ENCODE data around the gene RASAL2. TPM values are rescaled to one million over a fixed set of nuclear protein-coding genes. Genes with fewer than 3 reads are reported as not detected.

Gene RASAL2
- total and polyA plus RNA-seq, 2 experiments from 2014 or later: 16.0 to 42.2 TPM

DNA sequence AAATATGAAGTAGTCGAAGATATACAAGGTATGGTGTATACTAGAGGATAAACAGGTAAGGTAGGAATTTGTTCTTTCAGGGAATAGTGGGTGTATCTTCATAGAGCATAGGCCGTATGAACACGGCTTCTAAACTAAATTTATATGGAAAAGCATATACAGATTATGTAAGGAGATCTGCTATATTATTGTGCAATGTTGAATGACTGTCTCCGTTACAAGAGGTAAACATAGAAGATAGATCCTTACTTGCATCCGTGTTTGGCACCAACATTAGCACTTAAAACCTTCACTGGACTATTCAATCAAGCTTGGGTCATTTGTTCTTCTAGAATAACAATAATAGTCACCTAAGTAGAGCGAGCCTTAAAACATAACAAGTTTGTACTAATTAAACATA lies 357.0 kb downstream of the RASAL2 start:
- H3K36me3 Mint-ChIP-seq (ENCODE audit: low read depth): no peaks in the 10 kb centered on the region
- no peak overlapping the region for H3K27ac Mint-ChIP-seq
- Histone ChIP-seq H3K4me2 (no peak overlapping the region), H3K27me3 (ENCODE audit: insufficient read depth) (no peaks in the 10 kb centered on the region), H4K20me1 (replicated peaks; ENCODE audit: insufficient read depth) (no peaks in the 10 kb centered on the region), H3K4me1 (ENCODE audit: insufficient read depth) (0 out of 2 replicates have a peak, but pooled peaks cover 3% of the 10 kb centered on the region), H2AFZ (no peak overlapping the region), H3K9me2 (ENCODE audit: insufficient read depth) (no peaks in the 10 kb centered on the region), H3K36me3 (ENCODE audit: insufficient read depth) (peaks cover 4% of the 10 kb centered on the region), H3K27ac (ENCODE audit: low read depth) (no peak overlapping the region), H3K4me3 (no peak overlapping the region), H3K79me2 (replicated peaks; ENCODE audit: insufficient read depth) (no peaks in the 10 kb centered on the region), H3F3A (replicated peaks; ENCODE audit: low read depth) (no peaks in the 10 kb centered on the region)
- H3K4me1 Mint-ChIP-seq: no peaks in the 10 kb centered on the region; the same call in 1 of the 3 replicates
- DNase-seq (ENCODE audit: low spot score): no peak
- ATAC-seq: no peak
- TF ChIP-seq POLR2AphosphoS5 (IDR thresholded peaks at IDR 0.05; ENCODE audit: low read depth) (no peak), EZH2phosphoT487 (IDR thresholded peaks at IDR 0.05; ENCODE audit: unreplicated experiment) (no peak)
- TF ChIP-seq, protein P1, sequence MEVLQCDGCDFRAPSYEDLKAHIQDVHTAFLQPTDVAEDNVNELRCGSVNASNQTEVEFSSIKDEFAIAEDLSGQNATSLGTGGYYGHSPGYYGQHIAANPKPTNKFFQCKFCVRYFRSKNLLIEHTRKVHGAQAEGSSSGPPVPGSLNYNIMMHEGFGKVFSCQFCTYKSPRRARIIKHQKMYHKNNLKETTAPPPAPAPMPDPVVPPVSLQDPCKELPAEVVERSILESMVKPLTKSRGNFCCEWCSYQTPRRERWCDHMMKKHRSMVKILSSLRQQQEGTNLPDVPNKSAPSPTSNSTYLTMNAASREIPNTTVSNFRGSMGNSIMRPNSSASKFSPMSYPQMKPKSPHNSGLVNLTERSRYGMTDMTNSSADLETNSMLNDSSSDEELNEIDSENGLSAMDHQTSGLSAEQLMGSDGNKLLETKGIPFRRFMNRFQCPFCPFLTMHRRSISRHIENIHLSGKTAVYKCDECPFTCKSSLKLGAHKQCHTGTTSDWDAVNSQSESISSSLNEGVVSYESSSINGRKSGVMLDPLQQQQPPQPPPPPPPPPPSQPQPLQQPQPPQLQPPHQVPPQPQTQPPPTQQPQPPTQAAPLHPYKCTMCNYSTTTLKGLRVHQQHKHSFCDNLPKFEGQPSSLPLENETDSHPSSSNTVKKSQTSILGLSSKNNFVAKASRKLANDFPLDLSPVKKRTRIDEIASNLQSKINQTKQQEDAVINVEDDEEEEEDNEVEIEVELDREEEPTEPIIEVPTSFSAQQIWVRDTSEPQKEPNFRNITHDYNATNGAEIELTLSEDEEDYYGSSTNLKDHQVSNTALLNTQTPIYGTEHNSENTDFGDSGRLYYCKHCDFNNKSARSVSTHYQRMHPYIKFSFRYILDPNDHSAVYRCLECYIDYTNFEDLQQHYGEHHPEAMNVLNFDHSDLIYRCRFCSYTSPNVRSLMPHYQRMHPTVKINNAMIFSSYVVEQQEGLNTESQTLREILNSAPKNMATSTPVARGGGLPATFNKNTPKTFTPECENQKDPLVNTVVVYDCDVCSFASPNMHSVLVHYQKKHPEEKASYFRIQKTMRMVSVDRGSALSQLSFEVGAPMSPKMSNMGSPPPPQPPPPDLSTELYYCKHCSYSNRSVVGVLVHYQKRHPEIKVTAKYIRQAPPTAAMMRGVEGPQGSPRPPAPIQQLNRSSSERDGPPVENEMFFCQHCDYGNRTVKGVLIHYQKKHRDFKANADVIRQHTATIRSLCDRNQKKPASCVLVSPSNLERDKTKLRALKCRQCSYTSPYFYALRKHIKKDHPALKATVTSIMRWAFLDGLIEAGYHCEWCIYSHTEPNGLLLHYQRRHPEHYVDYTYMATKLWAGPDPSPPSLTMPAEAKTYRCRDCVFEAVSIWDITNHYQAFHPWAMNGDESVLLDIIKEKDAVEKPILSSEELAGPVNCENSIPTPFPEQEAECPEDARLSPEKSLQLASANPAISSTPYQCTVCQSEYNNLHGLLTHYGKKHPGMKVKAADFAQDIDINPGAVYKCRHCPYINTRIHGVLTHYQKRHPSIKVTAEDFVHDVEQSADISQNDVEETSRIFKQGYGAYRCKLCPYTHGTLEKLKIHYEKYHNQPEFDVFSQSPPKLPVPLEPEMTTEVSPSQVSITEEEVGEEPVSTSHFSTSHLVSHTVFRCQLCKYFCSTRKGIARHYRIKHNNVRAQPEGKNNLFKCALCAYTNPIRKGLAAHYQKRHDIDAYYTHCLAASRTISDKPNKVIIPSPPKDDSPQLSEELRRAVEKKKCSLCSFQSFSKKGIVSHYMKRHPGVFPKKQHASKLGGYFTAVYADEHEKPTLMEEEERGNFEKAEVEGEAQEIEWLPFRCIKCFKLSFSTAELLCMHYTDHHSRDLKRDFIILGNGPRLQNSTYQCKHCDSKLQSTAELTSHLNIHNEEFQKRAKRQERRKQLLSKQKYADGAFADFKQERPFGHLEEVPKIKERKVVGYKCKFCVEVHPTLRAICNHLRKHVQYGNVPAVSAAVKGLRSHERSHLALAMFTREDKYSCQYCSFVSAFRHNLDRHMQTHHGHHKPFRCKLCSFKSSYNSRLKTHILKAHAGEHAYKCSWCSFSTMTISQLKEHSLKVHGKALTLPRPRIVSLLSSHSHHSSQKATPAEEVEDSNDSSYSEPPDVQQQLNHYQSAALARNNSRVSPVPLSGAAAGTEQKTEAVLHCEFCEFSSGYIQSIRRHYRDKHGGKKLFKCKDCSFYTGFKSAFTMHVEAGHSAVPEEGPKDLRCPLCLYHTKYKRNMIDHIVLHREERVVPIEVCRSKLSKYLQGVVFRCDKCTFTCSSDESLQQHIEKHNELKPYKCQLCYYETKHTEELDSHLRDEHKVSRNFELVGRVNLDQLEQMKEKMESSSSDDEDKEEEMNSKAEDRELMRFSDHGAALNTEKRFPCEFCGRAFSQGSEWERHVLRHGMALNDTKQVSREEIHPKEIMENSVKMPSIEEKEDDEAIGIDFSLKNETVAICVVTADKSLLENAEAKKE (CRISPR knock-in tag; IDR thresholded peaks at IDR 0.05): no peak
- no peaks in the 10 kb centered on the region for H3K9me3 Mint-ChIP-seq
- no peaks in the 10 kb centered on the region for H3K27me3 Mint-ChIP-seq (ENCODE audit: insufficient read depth, low read depth, poor library complexity)
- H3K4me3 Mint-ChIP-seq: no peak overlapping the region

DNA sequence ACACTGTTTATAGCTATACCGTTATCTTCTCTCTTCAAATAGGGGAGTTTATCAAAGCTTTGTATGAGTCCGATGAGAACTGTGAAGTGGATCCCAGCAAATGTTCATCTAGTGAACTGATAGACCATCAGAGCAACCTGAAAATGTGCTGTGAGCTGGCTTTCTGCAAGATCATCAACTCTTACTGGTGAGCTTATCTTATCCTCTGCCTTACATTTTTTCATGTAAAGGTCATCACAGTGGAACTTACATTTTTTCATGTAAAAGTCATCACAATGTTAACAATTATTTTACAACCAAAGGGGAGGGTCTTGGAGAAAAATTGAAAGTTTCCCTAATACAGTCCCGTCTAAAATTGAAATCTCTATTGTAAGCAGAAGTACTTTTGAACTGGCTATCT lies 357.6 kb downstream of the RASAL2 start:
- H2AFZ ChIP-seq: no peak overlapping the region
- H3K27ac ChIP-seq (ENCODE audit: low read depth): no peak overlapping the region
- H3K9me2 ChIP-seq (ENCODE audit: insufficient read depth): no peaks in the 10 kb centered on the region
- no peaks in the 10 kb centered on the region for H3K79me2 ChIP-seq (replicated peaks; ENCODE audit: insufficient read depth)
- Mint-ChIP-seq H3K36me3 (ENCODE audit: low read depth) (no peaks in the 10 kb centered on the region), H3K9me3 (no peaks in the 10 kb centered on the region), H3K4me1 (peaks cover 4% of the 10 kb centered on the region; the same call in 2 of the 3 replicates), H3K27ac (no peak overlapping the region), H3K27me3 (ENCODE audit: insufficient read depth, low read depth, poor library complexity) (no peaks in the 10 kb centered on the region), H3K4me3 (no peak overlapping the region)
- no peak for DNase-seq (ENCODE audit: low spot score)
- H3K4me2 ChIP-seq: no peak overlapping the region
- H3F3A ChIP-seq (replicated peaks; ENCODE audit: low read depth): no peaks in the 10 kb centered on the region
- 0 out of 2 replicates have a peak, but pooled peaks cover 3% of the 10 kb centered on the region for H3K4me1 ChIP-seq (ENCODE audit: insufficient read depth)
- H3K27me3 ChIP-seq (ENCODE audit: insufficient read depth): no peaks in the 10 kb centered on the region
- no peaks in the 10 kb centered on the region for H4K20me1 ChIP-seq (replicated peaks; ENCODE audit: insufficient read depth)
- TF ChIP-seq EZH2 (IDR thresholded peaks at IDR 0.05; ENCODE audit: low read depth, unreplicated experiment): no peak
- TF ChIP-seq, protein P2, sequence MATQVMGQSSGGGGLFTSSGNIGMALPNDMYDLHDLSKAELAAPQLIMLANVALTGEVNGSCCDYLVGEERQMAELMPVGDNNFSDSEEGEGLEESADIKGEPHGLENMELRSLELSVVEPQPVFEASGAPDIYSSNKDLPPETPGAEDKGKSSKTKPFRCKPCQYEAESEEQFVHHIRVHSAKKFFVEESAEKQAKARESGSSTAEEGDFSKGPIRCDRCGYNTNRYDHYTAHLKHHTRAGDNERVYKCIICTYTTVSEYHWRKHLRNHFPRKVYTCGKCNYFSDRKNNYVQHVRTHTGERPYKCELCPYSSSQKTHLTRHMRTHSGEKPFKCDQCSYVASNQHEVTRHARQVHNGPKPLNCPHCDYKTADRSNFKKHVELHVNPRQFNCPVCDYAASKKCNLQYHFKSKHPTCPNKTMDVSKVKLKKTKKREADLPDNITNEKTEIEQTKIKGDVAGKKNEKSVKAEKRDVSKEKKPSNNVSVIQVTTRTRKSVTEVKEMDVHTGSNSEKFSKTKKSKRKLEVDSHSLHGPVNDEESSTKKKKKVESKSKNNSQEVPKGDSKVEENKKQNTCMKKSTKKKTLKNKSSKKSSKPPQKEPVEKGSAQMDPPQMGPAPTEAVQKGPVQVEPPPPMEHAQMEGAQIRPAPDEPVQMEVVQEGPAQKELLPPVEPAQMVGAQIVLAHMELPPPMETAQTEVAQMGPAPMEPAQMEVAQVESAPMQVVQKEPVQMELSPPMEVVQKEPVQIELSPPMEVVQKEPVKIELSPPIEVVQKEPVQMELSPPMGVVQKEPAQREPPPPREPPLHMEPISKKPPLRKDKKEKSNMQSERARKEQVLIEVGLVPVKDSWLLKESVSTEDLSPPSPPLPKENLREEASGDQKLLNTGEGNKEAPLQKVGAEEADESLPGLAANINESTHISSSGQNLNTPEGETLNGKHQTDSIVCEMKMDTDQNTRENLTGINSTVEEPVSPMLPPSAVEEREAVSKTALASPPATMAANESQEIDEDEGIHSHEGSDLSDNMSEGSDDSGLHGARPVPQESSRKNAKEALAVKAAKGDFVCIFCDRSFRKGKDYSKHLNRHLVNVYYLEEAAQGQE (IDR thresholded peaks at IDR 0.05; ENCODE audit: unreplicated experiment): no peak
- peaks cover 4% of the 10 kb centered on the region for H3K36me3 ChIP-seq (ENCODE audit: insufficient read depth)
- ATAC-seq: no peak
- no peak overlapping the region for H3K4me3 ChIP-seq

Data from GM23338 (cell line).